GM18505 (cell line): Measurements from ENCODE around the gene BNIP1.

Experiments
- ATAC-seq: cut with Tn5 transposase; IDR thresholded peaks from one replicate; pipeline ENCODE4 v1.9.1; 2021; ENCODE audit not compliant: unreplicated experiment
- POLR2A ChIP-seq: IDR thresholded peaks from 4 replicates; pipeline ENCODE4 v1.6.1; 2011; ENCODE audit warnings: borderline replicate concordance; ENCODE audit not compliant: insufficient read depth, insufficient read length; ENCODE audit errors: extremely low read depth

BNIP1 gene

DNA sequence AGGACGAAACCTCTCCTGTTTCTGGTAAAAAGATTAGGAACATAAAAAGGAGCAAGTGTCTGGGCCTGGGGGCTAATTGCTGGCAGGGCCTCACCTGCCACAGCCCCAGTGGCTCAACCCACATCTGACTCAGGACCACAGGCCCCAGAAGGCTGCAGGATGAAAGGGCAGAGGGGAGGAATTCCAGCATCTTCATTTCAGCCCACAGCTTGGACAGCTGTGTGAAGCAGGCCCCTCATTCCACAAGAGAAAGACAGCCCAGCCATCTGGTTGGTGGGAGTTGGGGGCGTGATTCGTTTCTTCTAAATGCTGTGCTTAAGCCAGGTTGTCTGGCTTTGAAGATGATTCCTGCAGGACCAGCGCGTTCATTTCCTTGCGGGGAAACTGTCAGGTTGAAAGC is 61.6 kb downstream of the BNIP1 start:
- no peak for TF ChIP-seq POLR2A
- ATAC-seq = no peak

DNA sequence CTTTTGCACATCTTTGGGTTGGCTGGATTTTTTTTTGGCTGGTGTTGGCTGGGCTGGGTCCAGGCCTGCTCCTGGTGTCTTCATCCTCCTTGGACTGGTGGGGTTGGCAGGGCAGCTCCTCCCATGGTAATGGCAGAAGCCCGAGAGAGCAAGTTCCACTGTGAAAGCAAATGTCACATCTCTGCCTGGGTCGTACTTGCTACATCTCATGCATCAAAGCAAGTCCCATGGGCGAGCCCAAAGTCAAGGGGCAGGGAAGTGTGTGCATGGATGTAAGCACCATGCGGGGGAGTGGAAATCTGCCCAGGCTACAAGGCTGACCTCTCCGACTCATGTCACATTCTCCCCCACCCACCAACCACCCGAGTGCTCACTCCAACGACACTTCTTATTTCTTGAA is 64.0 kb downstream of the BNIP1 start:
- no peak for ATAC-seq
- no peak for TF ChIP-seq POLR2A

DNA sequence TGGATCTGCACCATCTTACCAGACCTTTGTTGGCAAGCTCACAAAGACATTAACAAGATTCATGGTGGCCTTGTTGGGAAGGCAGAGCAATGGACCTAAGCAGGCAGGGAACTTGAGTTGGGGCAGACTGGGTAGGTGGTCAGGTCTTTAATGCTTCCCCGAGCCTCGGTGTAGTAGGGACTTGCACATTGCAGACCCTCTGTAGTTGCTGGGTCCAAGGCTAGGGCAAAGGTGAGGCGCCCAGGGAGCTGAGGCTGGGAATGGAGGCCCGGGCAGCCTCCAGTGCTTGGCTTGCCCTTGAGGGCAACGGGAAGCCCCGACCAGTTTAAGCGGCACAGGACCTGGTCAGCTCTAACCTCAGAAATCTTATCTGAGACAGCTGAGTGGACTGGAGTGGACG is 66.5 kb downstream of the BNIP1 start:
- TF ChIP-seq POLR2A = no peak
- no peak for ATAC-seq

DNA sequence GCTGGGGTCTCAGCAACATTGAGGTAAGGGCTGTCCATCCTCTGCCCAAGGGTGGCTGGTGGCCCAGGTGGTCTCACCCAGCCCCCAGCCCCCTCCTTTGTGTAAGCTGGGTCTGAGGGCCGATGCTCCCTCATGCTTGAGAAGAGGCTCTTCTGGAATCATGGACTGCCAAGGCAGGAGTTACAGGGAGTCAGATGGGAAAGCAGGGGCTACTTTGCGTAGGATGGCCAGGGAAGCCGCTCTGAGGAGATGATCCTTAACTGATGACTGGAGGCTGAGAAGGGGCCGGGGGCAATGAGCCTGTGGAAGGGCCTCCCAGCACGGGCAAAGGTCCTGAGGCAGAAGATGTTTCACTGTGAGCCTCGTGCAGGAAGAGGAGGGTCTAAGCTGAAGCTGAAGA is 67.0 kb downstream of the BNIP1 start:
- no peak for ATAC-seq
- TF ChIP-seq POLR2A = no peak

DNA sequence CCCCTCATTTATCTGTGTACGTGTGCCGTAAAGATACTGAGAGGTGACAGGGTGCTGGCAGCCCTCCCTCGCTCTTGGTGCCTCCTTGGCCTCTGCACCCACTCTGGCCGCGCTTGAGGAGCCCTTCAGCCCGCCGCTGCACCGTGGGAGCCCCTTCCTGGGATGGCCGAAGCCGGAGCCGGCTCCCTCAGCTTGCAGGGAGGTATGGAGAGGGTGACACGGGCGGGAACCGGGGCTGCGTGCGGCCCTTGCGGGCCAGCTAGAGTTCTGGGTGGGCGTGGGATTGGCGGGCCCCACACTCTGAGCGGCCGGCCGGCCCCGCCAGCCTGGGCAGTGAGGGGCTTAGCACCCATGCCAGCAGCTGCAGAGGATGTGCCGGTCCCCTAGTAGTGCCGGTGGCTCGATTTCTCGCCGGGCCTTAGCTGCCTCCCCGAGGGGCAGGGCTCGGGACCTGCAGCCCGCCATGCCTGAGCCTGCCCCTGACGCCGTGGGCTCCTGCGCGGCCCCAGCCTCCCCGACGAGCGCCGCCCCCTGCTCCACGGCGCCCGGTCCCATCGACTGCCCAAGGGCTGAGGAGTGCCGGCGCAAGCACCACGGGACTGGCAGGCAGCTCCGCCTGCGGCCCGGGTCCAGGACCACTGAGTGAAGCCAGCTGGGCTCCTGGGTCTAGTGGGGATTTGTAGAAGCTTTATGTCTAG is 69.1 kb downstream of the BNIP1 start:
- TF ChIP-seq POLR2A = no peak
- ATAC-seq = no peak
